ENCODE results near the gene ST14.
"Not testable (repeated sequence)": the region's sequence is repeated elsewhere in the genome, so short reads cannot be mapped to it uniquely, and the experiment has no call there.

The ST14 gene

GRCh38 chr11:130219148-130219547, 59.6 kb downstream of the ST14 start:
- TF ChIP-seq CTCF (IDR thresholded peaks at IDR 0.05; ENCODE audit: low read depth, low read length), result no peak
- H3K4me3 ChIP-seq (ENCODE audit: low read depth, low read length), result no peak overlapping the region

GRCh38 chr11:130220311-130221035, 60.9 kb downstream of the ST14 start:
- no peak for TF ChIP-seq CTCF (IDR thresholded peaks at IDR 0.05; ENCODE audit: low read depth, low read length)

GRCh38 chr11:130223291-130223971, 63.8 kb downstream of the ST14 start:
- TF ChIP-seq CTCF (IDR thresholded peaks at IDR 0.05; ENCODE audit: low read depth, low read length), result no peak
- no peak overlapping the region for H3K4me3 ChIP-seq (ENCODE audit: low read depth, low read length)

More at GRCh38 chr11:130220311-130221035, 60.9 kb downstream of the ST14 start:
- no peak overlapping the region for H3K4me3 ChIP-seq (ENCODE audit: low read depth, low read length)

- no peak for TF ChIP-seq CTCF (IDR thresholded peaks at IDR 0.05; ENCODE audit: low read depth, low read length)
- no peak overlapping the region for H3K4me3 ChIP-seq (ENCODE audit: low read depth, low read length)
These were observed 67.8 kb downstream of the ST14 start for GRCh38 chr11:130227373-130227772.

GRCh38 chr11:130233486-130233885, 73.9 kb downstream of the ST14 start:
- not testable (repeated sequence) for H3K4me3 ChIP-seq (ENCODE audit: low read depth, low read length)

GRCh38 chr11:130233888-130234287, 74.3 kb downstream of the ST14 start:
- not testable (repeated sequence) for H3K4me3 ChIP-seq (ENCODE audit: low read depth, low read length)

- no peak overlapping the region for H3K4me3 ChIP-seq (ENCODE audit: low read depth, low read length)
- TF ChIP-seq CTCF (IDR thresholded peaks at IDR 0.05; ENCODE audit: low read depth, low read length), result no peak
These were observed 74.7 kb downstream of the ST14 start for GRCh38 chr11:130234315-130234714.

- no peak overlapping the region for H3K4me3 ChIP-seq (ENCODE audit: low read depth, low read length)
- TF ChIP-seq CTCF (IDR thresholded peaks at IDR 0.05; ENCODE audit: low read depth, low read length), result no peak
These were observed 77.9 kb downstream of the ST14 start for GRCh38 chr11:130237282-130238006.

All from WI38 (cell line).